Mesendoderm (in vitro differentiated cells): ENCODE measurements around the gene FGF18. TPM values are rescaled to one million over a fixed set of nuclear protein-coding genes. Genes with fewer than 3 reads are reported as not detected.
"Not testable (repeated sequence)": the region's sequence is repeated elsewhere in the genome, so short reads cannot be mapped to it uniquely, and the experiment has no call there.

Experiments
- DNase-seq: peaks from one replicate; pipeline ENCODE4 v3.0.0; 2013
- H2AK5ac ChIP-seq: 2 replicates; pipeline ENCODE4 v1.6.1; 2013; ENCODE audit warnings: low read length, inconsistent platforms
- H2BK120ac ChIP-seq: 2 replicates; pipeline ENCODE4 v1.6.1; 2013; ENCODE audit warnings: low read depth, mild to moderate bottlenecking, low read length, moderate library complexity, mixed read lengths
- H2BK15ac ChIP-seq: replicated peaks from 2 replicates; pipeline ENCODE4 v1.6.1; 2013; ENCODE audit warnings: low read depth, mild to moderate bottlenecking, moderate library complexity
- H2BK5ac ChIP-seq: 2 replicates; pipeline ENCODE4 v1.6.1; 2013; ENCODE audit warnings: low read length, inconsistent platforms
- H3K18ac ChIP-seq: 2 replicates; pipeline ENCODE4 v1.6.1; 2013; ENCODE audit warnings: mild to moderate bottlenecking, low read length, mixed read lengths
- H3K23ac ChIP-seq: one replicate; pipeline ENCODE4 v1.6.1; 2013; ENCODE audit warnings: low read length
- H3K27ac ChIP-seq: 2 replicates; pipeline ENCODE4 v1.5.1; 2013; ENCODE audit warnings: low read depth, mild to moderate bottlenecking, inconsistent platforms, low read length, moderate library complexity
- H3K27me3 ChIP-seq: 2 replicates; pipeline ENCODE4 v1.6.1; 2013; ENCODE audit warnings: low read length, control low read depth, mild to moderate bottlenecking, inconsistent platforms; ENCODE audit not compliant: insufficient read depth, poor library complexity
- H3K36me3 ChIP-seq: 2 replicates; pipeline ENCODE4 v1.6.1; 2013; ENCODE audit warnings: low read length, inconsistent platforms; ENCODE audit not compliant: control insufficient read depth, insufficient read depth
- H3K4ac ChIP-seq: one replicate; pipeline ENCODE4 v1.6.1; 2013; ENCODE audit warnings: low read depth, mild to moderate bottlenecking, low read length, moderate library complexity
- H3K4me1 ChIP-seq: 2 replicates; pipeline ENCODE4 v1.6.1; 2013; ENCODE audit warnings: low read depth, low read length, inconsistent platforms; ENCODE audit not compliant: control insufficient read depth
- H3K4me2 ChIP-seq: 2 replicates; pipeline ENCODE4 v1.6.1; 2013; ENCODE audit warnings: low read length
- H3K4me3 ChIP-seq: 2 replicates; pipeline ENCODE4 v1.5.1; 2013; ENCODE audit warnings: mild to moderate bottlenecking, low read length
- H3K56ac ChIP-seq: one replicate; pipeline ENCODE4 v1.6.1; 2013; ENCODE audit warnings: low read length
- H3K79me1 ChIP-seq: 2 replicates; pipeline ENCODE4 v1.6.1; 2013; ENCODE audit warnings: low read length, inconsistent platforms
- H3K79me2 ChIP-seq: 2 replicates; pipeline ENCODE4 v1.6.1; 2013; ENCODE audit warnings: mild to moderate bottlenecking, low read length; ENCODE audit not compliant: control insufficient read depth, insufficient read depth
- H3K9ac ChIP-seq: 2 replicates; pipeline ENCODE4 v1.6.1; 2013; ENCODE audit warnings: low read length, inconsistent platforms
- H4K5ac ChIP-seq: one replicate; pipeline ENCODE4 v1.6.1; 2013; ENCODE audit warnings: low read length
- H4K8ac ChIP-seq: one replicate; pipeline ENCODE4 v1.6.1; 2013; ENCODE audit warnings: low read depth, mild to moderate bottlenecking, control low read depth, low read length, moderate library complexity
- WGBS: extraction: QIAGEN DNeasy Blood & Tissue Kit; methylation state at CpG from one replicate; pipeline ENCODE4 v1.1.7; 2013; ENCODE audit warnings: low lambda C conversion rate, missing lambda C conversion rate; ENCODE audit not compliant: insufficient coverage; ENCODE audit errors: extremely low coverage; 5-methylcytosine and 5-hydroxymethylcytosine counted together
- polyA plus RNA-seq, 2 experiments: library from polyadenylated mRNA; stranded (reverse); fragments of 200-250 nt; gene quantifications; one replicate each; pipeline ENCODE4 v1.2.3, GENCODE V29; 2013

FGF18 gene, protein sequence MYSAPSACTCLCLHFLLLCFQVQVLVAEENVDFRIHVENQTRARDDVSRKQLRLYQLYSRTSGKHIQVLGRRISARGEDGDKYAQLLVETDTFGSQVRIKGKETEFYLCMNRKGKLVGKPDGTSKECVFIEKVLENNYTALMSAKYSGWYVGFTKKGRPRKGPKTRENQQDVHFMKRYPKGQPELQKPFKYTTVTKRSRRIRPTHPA
- polyA plus RNA-seq (2013, experiment 1 of 2), result 2.2 TPM
- polyA plus RNA-seq (2013, experiment 2 of 2), result 2.8 TPM

- H3K56ac ChIP-seq, result peak within 1 kb of the TSS; percentile 61
- WGBS, result no CpG with 5 or more reads among the region's 74 CpGs
- H3K4me3 ChIP-seq, result peak within 1 kb of the TSS; percentile 10
- peak; percentile 93 for DNase-seq
- no peak within 1 kb of the TSS for H4K8ac ChIP-seq
- H2BK5ac ChIP-seq, result no peak within 1 kb of the TSS
- no peak within 1 kb of the TSS for H2BK15ac ChIP-seq
- no peak within 1 kb of the TSS for H3K18ac ChIP-seq
- H2BK120ac ChIP-seq, result no peak within 1 kb of the TSS
- H3K9ac ChIP-seq, result peak within 1 kb of the TSS; percentile 33
- peak within 1 kb of the TSS; percentile 71 for H3K4me2 ChIP-seq
- no peaks in the 10 kb centered on the region for H3K79me2 ChIP-seq
- H2AK5ac ChIP-seq, result no peak within 1 kb of the TSS
- H3K27ac ChIP-seq, result no peak within 1 kb of the TSS
- no peak within 1 kb of the TSS for H4K5ac ChIP-seq
- peaks cover 15% of the 10 kb centered on the region for H3K27me3 ChIP-seq
- H3K4ac ChIP-seq, result no peak within 1 kb of the TSS
- no peaks in the 10 kb centered on the region for H3K79me1 ChIP-seq
- H3K23ac ChIP-seq, result no peak within 1 kb of the TSS
- H3K36me3 ChIP-seq, result no peaks in the 10 kb centered on the region
- H3K4me1 ChIP-seq, result peaks cover 2% of the 10 kb centered on the region
Measured at GRCh38 chr5:171418982-171419687, at the start of gene FGF18. Gene FGF18 (plus strand): TSS chr5:171419647. CDS start chr5:171420200, 553 bp downstream.

- Histone ChIP-seq H3K36me3 (no peaks in the 10 kb centered on the region), H3K4me3 (no peak overlapping the region), H3K27ac (no peak overlapping the region), H3K79me1 (no peaks in the 10 kb centered on the region), H2BK120ac (no peak overlapping the region), H4K5ac (no peak overlapping the region), H3K23ac (no peak overlapping the region), H2BK15ac (no peak overlapping the region), H3K4ac (no peak overlapping the region), H2AK5ac (no peak overlapping the region), H3K18ac (no peak overlapping the region), H3K4me1 (no peaks in the 10 kb centered on the region), H3K4me2 (no peak overlapping the region), H3K9ac (no peak overlapping the region), H2BK5ac (no peak overlapping the region), H3K56ac (no peak overlapping the region), H3K79me2 (no peaks in the 10 kb centered on the region), H4K8ac (no peak overlapping the region), H3K27me3 (no peaks in the 10 kb centered on the region)
- WGBS, result no CpG with 5 or more reads among the region's 4 CpGs
- no peak for DNase-seq
Measured at GRCh38 chr5:171369898-171370297, 49.5 kb upstream of the FGF18 start.

- H3K4me1 ChIP-seq, H3K79me1 ChIP-seq, H4K5ac ChIP-seq, H2BK5ac ChIP-seq, DNase-seq, H3K56ac ChIP-seq, H3K27me3 ChIP-seq, H3K79me2 ChIP-seq, H3K4me2 ChIP-seq, H2AK5ac ChIP-seq, H3K9ac ChIP-seq, H3K18ac ChIP-seq, H3K36me3 ChIP-seq, H3K4me3 ChIP-seq, H3K27ac ChIP-seq, H2BK120ac ChIP-seq, H4K8ac ChIP-seq, H3K23ac ChIP-seq, H2BK15ac ChIP-seq, H3K4ac ChIP-seq: not testable (repeated sequence)
- no CpG with 5 or more reads among the region's 10 CpGs for WGBS
Measured at GRCh38 chr5:171370881-171371280, 48.6 kb upstream of the FGF18 start.

GRCh38 chr5:171371326-171371725 lies 48.1 kb upstream of the FGF18 start:
- no peak overlapping the region for H3K56ac ChIP-seq
- no peak overlapping the region for H2AK5ac ChIP-seq
- H3K23ac ChIP-seq, result no peak overlapping the region
- H2BK120ac ChIP-seq, result no peak overlapping the region
- no peak overlapping the region for H3K4ac ChIP-seq
- no peak overlapping the region for H3K9ac ChIP-seq
- H3K27ac ChIP-seq, result no peak overlapping the region
- H2BK5ac ChIP-seq, result no peak overlapping the region
- no peak overlapping the region for H4K5ac ChIP-seq
- no peak overlapping the region for H3K4me3 ChIP-seq
- no CpG with 5 or more reads among the region's 13 CpGs for WGBS
- H3K4me1 ChIP-seq, result no peaks in the 10 kb centered on the region
- no peak overlapping the region for H3K4me2 ChIP-seq
- H3K27me3 ChIP-seq, result no peaks in the 10 kb centered on the region
- H3K79me1 ChIP-seq, result no peaks in the 10 kb centered on the region
- DNase-seq, result no peak
- H3K79me2 ChIP-seq, result no peaks in the 10 kb centered on the region
- H3K18ac ChIP-seq, result no peak overlapping the region
- H4K8ac ChIP-seq, result no peak overlapping the region
- no peak overlapping the region for H2BK15ac ChIP-seq
- H3K36me3 ChIP-seq, result no peaks in the 10 kb centered on the region

DNA sequence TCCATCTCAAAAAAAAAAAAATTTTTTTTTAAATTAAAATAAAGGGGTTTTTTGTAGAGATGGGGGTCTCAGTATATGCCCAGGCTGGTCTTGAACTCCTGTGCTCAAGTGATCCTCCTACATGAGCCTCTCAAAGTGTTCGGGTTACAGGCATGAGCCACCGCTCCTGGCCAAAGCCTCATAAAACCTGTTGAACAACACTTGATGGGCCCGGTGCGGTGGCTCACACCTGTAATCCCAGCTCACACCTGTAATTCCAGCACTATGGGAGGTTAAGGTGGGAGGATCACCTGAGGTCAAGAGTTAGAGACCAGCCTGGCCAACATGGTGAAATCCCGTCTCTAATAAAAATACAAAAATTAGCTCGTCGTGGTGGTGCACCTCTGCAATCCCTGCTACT lies 39.5 kb upstream of the FGF18 start:
- Histone ChIP-seq H3K79me1 (no peaks in the 10 kb centered on the region), H3K4me1 (no peaks in the 10 kb centered on the region), H4K8ac (no peak overlapping the region), H3K79me2 (no peaks in the 10 kb centered on the region), H2BK15ac (no peak overlapping the region), H3K4ac (no peak overlapping the region), H3K36me3 (no peaks in the 10 kb centered on the region), H3K27ac (no peak overlapping the region), H3K27me3 (no peaks in the 10 kb centered on the region), H3K56ac (no peak overlapping the region), H2BK5ac (no peak overlapping the region), H3K9ac (no peak overlapping the region), H3K23ac (no peak overlapping the region), H2BK120ac (no peak overlapping the region), H3K4me3 (no peak overlapping the region), H3K4me2 (no peak overlapping the region), H2AK5ac (no peak overlapping the region), H3K18ac (no peak overlapping the region), H4K5ac (no peak overlapping the region)
- WGBS, result no CpG with 5 or more reads among the region's 7 CpGs
- no peak for DNase-seq
